Duodenal mucosa (tissue), 2 donors: Measurements from ENCODE around the gene DUOX1.
A peak's percentile ranks its signal among the peaks of the same experiment; 100 is the strongest.

Experiments used
- H3K27ac ChIP-seq: one replicate; pipeline ENCODE4 v1.7.0; 2013; ENCODE audit warnings: low read depth, low read length
- H3K27me3 ChIP-seq, 2 donors: one replicate each; pipeline ENCODE4 v1.7.0; 2013; ENCODE audit warnings: low read length in 2 of 2, control low read depth in 1 of 2; ENCODE audit not compliant: insufficient read depth in 2 of 2, control insufficient read depth in 1 of 2
- H3K36me3 ChIP-seq, 2 donors: one replicate each; pipeline ENCODE4 v1.7.0; 2013; ENCODE audit warnings: low read length in 2 of 2, control low read depth in 1 of 2; ENCODE audit not compliant: insufficient read depth in 2 of 2, control insufficient read depth in 1 of 2
- H3K4me1 ChIP-seq, 2 donors: one replicate each; pipeline ENCODE4 v1.7.0; 2013; ENCODE audit warnings: low read length in 2 of 2, control low read depth in 1 of 2; ENCODE audit not compliant: insufficient read depth in 2 of 2, control insufficient read depth in 1 of 2
- H3K4me3 ChIP-seq, 2 donors: one replicate each; pipeline ENCODE4 v1.7.0; 2013; ENCODE audit warnings: low read length in 2 of 2, low read depth in 1 of 2
- H3K9ac ChIP-seq, 2 donors: one replicate each; pipeline ENCODE4 v1.7.0; 2013; ENCODE audit warnings: low read length in 2 of 2, low read depth in 1 of 2
- H3K9me3 ChIP-seq, 2 donors: one replicate each; pipeline ENCODE4 v1.7.0; 2013; ENCODE audit warnings: low read length in 2 of 2, control low read depth in 1 of 2; ENCODE audit not compliant: control insufficient read depth in 1 of 2

DUOX1 gene

DNA sequence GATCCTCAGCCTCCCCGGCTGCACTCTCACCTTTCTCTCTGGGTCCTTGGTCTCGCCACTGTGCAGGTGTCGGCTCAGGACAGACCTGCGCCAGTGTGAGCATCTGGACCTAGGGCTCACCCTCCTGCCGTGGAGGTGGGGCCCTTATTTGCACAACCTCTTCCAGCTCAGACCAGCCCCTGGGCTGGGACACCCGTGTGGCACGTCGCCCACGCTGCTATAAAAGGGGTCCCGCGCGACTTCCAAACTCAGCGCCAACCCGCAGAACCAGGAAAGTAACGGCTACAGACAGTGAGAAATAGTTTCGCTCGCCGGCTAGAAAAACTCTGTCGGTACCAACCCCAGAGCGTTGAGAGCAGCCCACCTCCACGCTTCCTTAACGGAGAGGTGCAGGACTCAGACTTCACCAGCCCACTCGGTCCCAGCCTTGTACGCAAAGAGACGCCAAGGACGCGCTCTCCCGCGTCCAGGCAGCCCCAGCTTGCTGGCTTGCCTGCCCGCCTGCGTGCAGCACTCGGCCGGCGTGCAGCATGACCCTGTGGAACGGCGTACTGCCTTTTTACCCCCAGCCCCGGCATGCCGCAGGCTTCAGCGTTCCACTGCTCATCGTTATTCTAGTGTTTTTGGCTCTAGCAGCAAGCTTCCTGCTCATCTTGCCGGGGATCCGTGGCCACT is 15.6 kb upstream of the DUOX1 start, which contains the start of the genes DUOX2 and DUOXA2:
Gene DUOX2 (minus strand): TSS at position 97 of the 675 bp plus-strand sequence. CDS start 761 bp downstream, outside the sequence.
Gene DUOXA2 (plus strand): TSS at position 251 of the 675 bp plus-strand sequence. CDS start 280 bp downstream, at position 531.
- Histone ChIP-seq H3K9me3 (no peaks in the 10 kb centered on the region), H3K4me3 (peak within 1 kb of the TSS in 1 of 2 donors; percentile 40), H3K27ac (no peak within 1 kb of the TSS), H3K36me3 (no peaks in the 10 kb centered on the region), H3K27me3 (peaks cover 64 to 73% of the 10 kb centered on the region in 2 donors), H3K4me1 (peaks cover 18 to 26% of the 10 kb centered on the region in 2 donors), H3K9ac (no peak within 1 kb of the TSS)

- H3K27me3 ChIP-seq, result peaks cover 64 to 72% of the 10 kb centered on the region in 2 donors
- H3K27ac ChIP-seq, result no peak overlapping the region
- peaks cover 18 to 26% of the 10 kb centered on the region in 2 donors for H3K4me1 ChIP-seq
- peak overlapping the region in 1 of 2 donors; percentile 40 for H3K4me3 ChIP-seq
- H3K9me3 ChIP-seq, result no peaks in the 10 kb centered on the region
- no peaks in the 10 kb centered on the region for H3K36me3 ChIP-seq
- no peak overlapping the region for H3K9ac ChIP-seq
These were observed 15.1 kb upstream of the DUOX1 start for GRCh38 chr15:45114751-45115085.

- Histone ChIP-seq H3K4me3 (no peak overlapping the region), H3K27ac (no peak overlapping the region), H3K9me3 (no peaks in the 10 kb centered on the region), H3K4me1 (peaks cover 18 to 26% of the 10 kb centered on the region in 2 donors), H3K36me3 (no peaks in the 10 kb centered on the region), H3K27me3 (peaks cover 62 to 66% of the 10 kb centered on the region in 2 donors), H3K9ac (no peak overlapping the region)
These were observed 14.4 kb upstream of the DUOX1 start for GRCh38 chr15:45115312-45115820.

DNA sequence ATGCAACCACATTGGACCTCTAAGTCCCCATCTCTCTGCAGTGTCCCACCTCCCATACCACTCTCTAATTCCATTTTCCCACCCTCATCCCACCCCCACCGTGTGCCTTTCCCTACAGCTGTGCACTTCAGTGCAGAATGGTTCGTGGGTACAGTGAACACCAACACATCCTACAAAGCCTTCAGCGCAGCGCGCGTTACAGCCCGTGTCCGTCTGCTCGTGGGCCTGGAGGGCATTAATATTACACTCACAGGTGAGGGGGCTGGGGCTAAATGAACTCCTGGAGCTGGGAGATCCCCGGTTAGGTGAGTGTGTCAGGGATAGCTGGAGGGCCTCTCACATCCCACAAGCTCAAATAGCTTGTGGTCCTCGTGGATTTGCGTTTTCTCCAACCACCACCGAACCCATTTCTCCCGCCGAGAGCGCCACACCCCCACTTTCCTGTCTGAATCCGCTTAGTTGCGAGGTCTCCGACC is 13.8 kb upstream of the DUOX1 start:
- Histone ChIP-seq H3K4me1 (peaks cover 18 to 26% of the 10 kb centered on the region in 2 donors), H3K27me3 (peaks cover 62 to 69% of the 10 kb centered on the region in 2 donors), H3K9ac (no peak overlapping the region), H3K4me3 (no peak overlapping the region), H3K36me3 (no peaks in the 10 kb centered on the region), H3K27ac (no peak overlapping the region), H3K9me3 (no peaks in the 10 kb centered on the region)

DNA sequence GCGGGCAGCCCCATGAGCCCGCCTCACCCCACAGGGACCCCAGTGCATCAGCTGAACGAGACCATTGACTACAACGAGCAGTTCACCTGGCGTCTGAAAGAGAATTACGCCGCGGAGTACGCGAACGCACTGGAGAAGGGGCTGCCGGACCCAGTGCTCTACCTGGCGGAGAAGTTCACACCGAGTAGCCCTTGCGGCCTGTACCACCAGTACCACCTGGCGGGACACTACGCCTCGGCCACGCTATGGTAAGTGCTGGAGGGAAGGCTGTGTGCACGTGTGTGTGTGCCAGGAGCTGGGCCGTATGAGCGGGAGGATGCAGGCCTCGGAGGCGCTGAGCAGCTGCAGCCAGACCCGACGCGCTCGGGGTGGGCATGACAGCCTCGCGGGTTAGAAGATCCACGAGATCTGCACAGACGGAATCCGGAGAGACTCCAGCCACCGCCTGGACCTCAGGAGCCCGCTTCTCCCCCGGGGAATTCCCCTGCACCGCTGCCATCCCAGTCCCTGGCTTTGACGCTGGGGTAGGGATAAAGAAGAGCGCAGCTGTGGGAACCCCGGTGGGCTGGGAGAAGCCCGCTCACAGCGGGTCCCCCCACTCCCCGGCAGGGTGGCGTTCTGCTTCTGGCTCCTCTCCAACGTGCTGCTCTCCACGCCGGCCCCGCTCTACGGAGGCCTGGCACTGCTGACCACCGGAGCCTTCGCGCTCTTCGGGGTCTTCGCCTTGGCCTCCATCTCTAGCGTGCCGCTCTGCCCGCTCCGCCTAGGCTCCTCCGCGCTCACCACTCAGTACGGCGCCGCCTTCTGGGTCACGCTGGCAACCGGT is 13.1 kb upstream of the DUOX1 start:
- peaks cover 18 to 26% of the 10 kb centered on the region in 2 donors for H3K4me1 ChIP-seq
- no peak overlapping the region for H3K4me3 ChIP-seq
- H3K27me3 ChIP-seq, result peaks cover 62 to 69% of the 10 kb centered on the region in 2 donors
- no peak overlapping the region for H3K9ac ChIP-seq
- no peak overlapping the region for H3K27ac ChIP-seq
- H3K36me3 ChIP-seq, result no peaks in the 10 kb centered on the region
- no peaks in the 10 kb centered on the region for H3K9me3 ChIP-seq

DNA sequence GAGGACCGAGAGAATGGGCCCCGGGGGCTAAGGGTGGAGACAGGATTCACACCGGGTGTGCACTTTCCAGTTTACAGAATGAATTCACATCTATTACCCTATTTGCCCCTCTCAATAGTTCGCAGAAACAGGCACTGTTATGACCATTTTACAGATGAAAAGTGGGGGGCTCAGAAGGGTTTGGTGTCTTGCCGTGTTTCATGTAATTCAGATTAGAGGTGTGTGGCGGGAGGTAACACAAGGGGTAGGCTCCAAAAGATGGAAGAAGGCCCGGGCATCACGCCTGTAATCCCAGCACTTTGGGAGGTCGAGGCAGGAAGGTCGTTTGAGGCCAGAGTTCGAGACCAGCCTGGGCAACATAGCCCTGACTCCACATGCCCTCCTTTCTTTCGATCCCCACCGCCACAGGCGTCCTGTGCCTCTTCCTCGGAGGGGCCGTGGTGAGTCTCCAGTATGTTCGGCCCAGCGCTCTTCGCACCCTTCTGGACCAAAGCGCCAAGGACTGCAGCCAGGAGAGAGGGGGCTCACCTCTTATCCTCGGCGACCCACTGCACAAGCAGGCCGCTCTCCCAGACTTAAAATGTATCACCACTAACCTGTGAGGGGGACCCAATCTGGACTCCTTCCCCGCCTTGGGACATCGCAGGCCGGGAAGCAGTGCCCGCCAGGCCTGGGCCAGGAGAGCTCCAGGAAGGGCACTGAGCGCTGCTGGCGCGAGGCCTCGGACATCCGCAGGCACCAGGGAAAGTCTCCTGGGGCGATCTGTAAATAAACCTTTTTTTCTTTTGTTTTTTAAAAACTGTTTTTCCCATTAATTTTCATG is 12.3 kb upstream of the DUOX1 start:
- Histone ChIP-seq H3K9ac (no peak overlapping the region), H3K4me3 (peak overlapping the region in 1 of 2 donors; percentile 26), H3K4me1 (peaks cover 18 to 21% of the 10 kb centered on the region in 2 donors), H3K27me3 (peaks cover 54 to 61% of the 10 kb centered on the region in 2 donors), H3K9me3 (no peaks in the 10 kb centered on the region), H3K36me3 (no peaks in the 10 kb centered on the region), H3K27ac (no peak overlapping the region)

- peaks cover 12 to 16% of the 10 kb centered on the region in 2 donors for H3K4me1 ChIP-seq
- no peak overlapping the region for H3K9ac ChIP-seq
- peaks cover 47 to 59% of the 10 kb centered on the region in 2 donors for H3K27me3 ChIP-seq
- peak overlapping the region in 1 of 2 donors; percentile 26 for H3K4me3 ChIP-seq
- no peaks in the 10 kb centered on the region for H3K36me3 ChIP-seq
- no peak overlapping the region for H3K27ac ChIP-seq
- no peaks in the 10 kb centered on the region for H3K9me3 ChIP-seq
These were observed 11.6 kb upstream of the DUOX1 start for GRCh38 chr15:45118131-45118588.

GRCh38 chr15:45118996-45119395 is 10.8 kb upstream of the DUOX1 start:
- peaks cover 39 to 58% of the 10 kb centered on the region in 2 donors for H3K27me3 ChIP-seq
- no peaks in the 10 kb centered on the region for H3K9me3 ChIP-seq
- H3K36me3 ChIP-seq, result no peaks in the 10 kb centered on the region
- H3K27ac ChIP-seq, result no peak overlapping the region
- no peak overlapping the region for H3K4me3 ChIP-seq
- peaks cover 5 to 12% of the 10 kb centered on the region in 2 donors for H3K4me1 ChIP-seq
- no peak overlapping the region for H3K9ac ChIP-seq

GRCh38 chr15:45120081-45120972 is 9.5 kb upstream of the DUOX1 start:
- Histone ChIP-seq H3K4me1 (peaks cover 5 to 6% of the 10 kb centered on the region in 2 donors), H3K36me3 (no peaks in the 10 kb centered on the region), H3K27me3 (peaks cover 32 to 44% of the 10 kb centered on the region in 2 donors)

More at GRCh38 chr15:45120081-45120972, 9.5 kb upstream of the DUOX1 start:
- Histone ChIP-seq H3K9me3 (no peaks in the 10 kb centered on the region), H3K27ac (no peak overlapping the region), H3K4me3 (no peak overlapping the region), H3K9ac (no peak overlapping the region)
